ENCODE measurements around the gene COL4A2.

- TF ChIP-seq CTCF (IDR thresholded peaks at IDR 0.05) = no peak
- TF ChIP-seq POLR2A (IDR thresholded peaks at IDR 0.05) = no peak
These were observed 27.4 kb upstream of the COL4A2 start for GRCh38 chr13:110279684-110280083.

Measured in right lobe of liver (tissue), 4 donors.